Germinal center (tissue), 1 donor: ENCODE measurements around the gene PRKCSH.
A peak's percentile ranks its signal among the peaks of the same experiment; 100 is the strongest.

Source experiments
- DNase-seq: peaks from one replicate; pipeline ENCODE4 v3.0.0; 2012; ENCODE audit warnings: mixed read lengths, low spot score

PRKCSH gene

DNA sequence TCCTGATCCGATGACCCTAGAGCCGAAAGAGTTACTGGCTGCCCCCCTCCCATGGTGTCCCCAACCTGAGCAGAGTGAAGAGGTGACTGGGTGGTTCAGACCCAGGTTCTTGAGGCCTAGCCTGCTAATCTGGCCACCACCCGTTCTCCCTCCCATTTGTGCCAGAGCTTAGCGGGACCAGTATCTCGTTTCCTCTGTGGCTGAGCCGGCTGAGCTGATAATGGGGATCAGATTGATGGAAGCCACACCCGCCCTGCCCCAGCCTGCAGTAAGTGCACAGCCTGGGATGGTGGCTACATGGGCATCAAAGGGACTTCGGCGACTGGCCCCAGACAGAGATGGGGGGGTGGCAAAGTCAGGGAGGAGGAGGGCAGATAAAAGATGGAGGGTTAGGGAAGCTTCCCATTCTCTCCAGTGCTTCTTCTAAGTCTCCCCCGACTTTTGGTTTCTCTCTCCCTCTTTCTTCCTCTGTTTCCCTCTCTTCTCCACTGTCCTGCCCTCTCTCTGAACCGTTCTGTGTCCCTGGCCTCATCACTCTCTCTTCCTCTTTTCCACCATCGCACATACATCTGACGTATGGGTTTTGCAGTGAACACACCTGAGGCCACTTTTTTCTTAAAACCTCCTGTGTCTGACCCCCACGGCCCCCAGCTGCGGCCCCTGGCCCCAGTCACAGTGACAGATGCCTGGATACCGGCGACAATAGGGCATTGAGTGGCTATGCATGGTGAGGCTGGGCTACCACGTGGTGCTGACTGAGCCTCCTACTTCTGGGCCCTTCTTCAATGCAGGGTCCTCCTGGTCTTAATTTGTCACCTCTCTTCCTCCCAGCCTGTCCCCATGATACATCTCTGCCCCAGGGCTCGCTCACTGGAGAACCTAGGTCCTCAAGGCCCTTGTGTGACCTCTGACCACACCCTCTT, 43.0 kb downstream of the PRKCSH start:
- no peak for DNase-seq

DNA sequence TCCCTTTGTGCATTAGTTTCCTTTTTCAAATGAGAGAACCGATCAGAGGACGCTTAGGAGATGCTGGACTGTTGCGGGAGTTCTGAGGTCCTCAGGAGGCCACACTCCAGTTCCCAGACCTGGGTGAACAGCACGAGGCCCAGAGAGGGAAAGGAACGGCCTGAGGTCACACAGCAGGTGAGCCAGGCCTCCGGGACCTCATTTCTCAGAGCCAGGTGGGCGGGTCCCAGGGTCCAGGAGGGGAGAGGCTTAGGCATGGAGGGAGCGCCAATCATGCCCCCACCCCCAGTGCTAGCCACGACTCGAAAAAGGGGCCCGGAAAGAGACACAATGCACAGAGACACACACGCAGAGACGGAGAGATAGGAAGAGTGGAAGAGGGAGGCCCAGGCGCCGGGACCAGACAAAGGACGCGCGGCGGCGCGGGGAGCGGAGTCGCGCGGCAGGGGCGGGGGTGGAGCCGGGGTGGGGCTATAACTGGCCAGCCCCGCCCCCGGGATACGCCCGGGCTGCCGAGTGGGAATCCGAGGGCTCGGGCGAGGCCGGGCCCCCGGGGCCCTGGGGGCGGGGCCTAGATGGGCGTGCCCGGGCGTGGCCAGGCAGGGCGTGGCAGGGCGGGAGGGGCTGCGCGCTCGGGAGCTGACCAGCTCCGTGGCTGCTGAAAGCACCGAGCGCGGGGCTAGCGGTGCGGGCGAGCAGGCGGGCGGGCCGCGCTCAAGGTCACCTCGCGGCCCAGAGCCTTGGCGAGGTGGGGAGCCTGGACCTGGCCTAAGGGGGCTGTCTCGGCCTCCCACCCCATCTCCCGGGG, 43.9 kb downstream of the PRKCSH start:
- peak; percentile 56 for DNase-seq

DNA sequence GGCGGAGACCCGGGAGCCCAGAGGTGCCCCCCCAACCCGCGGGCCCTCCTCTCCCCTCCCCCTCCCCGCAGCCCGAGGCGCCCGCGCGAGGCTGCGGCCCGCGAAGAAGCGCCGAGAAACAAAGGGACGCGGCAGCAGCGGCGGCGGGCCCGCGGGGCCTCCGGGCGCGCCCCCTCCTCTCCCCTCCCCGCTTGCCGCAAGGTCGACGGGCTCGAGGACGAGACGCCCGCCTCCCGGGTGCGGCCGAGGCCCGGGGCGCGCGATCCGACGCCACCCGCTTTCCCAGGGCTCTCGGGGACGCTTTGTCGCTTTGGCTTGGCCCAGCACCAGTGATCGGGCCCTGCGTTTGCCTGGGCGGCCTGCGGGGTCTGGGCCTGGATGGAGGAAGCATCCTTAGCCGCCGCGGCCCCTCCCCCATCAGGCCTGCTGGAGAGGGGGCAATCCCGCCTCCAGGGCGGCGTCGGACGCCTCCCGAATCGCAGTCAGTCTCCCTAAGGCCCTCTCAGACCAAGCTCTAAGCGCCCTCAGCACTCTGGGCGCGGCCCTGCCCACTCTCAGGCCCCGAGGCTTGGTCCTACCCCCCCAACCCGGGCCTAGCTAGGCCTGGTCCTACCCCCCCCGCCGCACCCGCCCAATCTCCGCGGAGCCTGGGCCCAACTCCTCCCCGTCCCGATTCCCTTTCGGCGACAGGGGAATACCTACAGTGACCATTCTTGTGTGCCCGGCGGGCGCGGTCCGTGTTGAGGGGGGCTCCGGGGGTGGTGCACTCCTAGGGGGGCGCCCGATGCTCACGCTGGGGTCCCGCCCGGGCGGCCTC, 44.7 kb downstream of the PRKCSH start:
- no peak for DNase-seq

DNA sequence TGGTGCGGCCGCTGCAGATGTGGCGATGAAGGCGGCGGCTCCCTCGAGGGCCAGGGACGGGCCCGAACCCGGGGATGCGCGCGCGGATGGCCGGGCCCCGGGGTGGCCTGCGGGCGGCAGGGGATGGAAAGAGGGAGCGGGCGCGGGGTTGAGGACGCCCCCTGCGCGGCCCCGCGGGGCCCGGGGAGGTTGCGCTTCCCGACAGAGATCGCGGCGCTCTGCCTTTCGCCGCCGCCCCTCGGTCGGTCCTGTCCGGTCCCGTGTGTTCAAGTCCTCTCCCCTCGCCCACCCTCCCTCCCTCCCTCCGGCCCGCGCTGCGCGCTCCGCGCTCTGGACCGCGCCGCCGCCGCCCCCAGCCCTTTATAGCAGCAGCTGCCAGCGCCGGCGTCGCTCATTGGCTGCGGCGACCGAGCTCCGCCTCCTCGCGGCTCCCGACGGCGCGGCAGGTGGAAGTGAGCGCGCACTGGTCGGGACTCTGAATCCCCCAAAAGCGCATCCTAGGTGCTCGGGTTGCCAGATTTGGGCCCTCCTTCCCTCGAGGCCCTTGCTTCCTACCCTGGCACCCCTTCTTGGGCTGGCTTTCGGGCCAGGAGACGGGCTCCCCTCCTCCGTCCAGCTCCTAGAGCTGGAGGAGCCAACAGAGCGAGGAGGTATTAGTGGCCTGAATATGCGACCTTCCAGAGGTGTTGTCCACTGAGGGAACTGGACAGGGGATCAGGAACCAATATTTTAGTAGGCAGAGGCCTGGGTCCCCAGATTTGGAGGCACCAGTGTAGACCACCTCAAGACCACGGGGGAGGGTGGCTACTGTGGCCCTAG, 45.5 kb downstream of the PRKCSH start, which contains the start of gene ELAVL3:
Gene ELAVL3, minus strand, starts transcription at position 332 of the 819 bp plus-strand sequence. CDS start 438 bp downstream, outside the sequence.
- peak; percentile 34 for DNase-seq

DNA sequence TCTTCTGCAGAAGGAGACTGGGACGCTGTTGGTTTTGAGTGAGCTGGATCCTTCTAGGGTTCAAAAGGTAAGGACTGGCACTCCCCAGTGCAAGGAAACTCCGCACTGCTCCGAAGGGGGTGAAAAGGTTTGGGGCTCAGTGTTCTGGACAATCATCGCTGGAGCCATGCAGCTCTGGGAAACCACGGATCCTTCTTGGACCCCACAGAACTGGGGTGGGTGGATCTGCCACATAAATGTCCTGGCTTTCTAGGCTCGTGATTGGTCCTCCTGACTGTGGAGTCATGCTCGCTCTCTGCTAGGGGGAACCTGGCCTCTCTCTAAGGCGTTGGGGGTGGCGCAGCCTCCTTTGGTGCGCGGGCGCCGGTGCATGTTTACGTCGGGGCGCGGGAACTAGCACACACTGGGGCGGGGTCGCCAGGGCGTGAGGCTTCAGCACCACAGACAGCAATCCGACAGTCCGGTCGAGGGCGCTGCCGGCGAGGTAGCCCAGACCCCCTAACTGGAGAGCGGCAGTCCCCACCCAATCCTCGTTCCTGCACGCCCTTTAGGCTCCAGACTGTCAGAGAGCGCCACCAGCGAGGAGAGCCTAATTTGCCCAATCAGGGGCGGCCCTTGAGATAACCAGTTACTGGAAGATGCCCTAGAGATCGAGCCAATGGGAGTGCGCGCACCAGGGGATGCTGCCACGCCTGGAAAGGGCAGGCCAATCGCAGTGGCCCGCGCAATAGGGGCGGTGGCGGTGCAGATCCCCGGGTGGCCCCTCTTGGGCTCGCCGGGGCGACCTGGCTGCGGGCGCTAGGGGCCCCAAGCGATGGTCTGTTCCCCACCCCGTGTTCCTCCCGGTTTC, 46.3 kb downstream of the PRKCSH start:
- DNase-seq, result peak; percentile 90

DNA sequence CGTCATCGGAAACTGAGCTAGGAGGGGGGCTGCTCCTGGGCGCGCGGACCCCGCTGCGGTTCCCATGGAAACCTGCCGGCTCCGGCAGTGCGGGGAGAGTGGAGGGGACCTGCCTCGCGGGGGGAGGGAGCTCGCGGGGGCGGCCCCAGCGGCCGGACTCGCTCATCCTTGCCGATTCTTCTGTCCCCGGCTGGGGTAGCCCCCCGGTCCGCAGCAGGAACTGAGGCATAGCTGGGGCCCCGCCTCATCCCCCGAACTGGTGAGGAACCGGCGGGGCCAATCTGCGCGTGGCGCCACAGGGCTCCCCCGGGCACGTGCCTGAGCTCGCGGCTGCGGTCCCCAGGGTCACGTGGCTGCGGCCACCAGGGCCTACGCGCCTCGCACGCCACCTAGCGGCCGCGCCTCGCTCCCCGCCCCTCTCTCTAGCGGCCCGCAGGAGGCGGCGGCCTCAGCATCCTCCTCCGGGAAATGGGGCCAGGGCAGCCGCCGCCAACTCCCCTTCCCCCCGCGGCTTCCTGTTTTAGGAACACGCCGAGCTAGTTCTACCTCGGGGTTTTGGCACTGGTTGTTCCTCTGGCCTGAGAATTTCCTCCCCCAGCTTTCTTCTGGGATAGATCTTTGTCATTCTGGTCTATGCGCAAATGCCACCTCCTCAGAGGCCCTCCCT, 47.1 kb downstream of the PRKCSH start:
- peak; percentile 94 for DNase-seq

DNA sequence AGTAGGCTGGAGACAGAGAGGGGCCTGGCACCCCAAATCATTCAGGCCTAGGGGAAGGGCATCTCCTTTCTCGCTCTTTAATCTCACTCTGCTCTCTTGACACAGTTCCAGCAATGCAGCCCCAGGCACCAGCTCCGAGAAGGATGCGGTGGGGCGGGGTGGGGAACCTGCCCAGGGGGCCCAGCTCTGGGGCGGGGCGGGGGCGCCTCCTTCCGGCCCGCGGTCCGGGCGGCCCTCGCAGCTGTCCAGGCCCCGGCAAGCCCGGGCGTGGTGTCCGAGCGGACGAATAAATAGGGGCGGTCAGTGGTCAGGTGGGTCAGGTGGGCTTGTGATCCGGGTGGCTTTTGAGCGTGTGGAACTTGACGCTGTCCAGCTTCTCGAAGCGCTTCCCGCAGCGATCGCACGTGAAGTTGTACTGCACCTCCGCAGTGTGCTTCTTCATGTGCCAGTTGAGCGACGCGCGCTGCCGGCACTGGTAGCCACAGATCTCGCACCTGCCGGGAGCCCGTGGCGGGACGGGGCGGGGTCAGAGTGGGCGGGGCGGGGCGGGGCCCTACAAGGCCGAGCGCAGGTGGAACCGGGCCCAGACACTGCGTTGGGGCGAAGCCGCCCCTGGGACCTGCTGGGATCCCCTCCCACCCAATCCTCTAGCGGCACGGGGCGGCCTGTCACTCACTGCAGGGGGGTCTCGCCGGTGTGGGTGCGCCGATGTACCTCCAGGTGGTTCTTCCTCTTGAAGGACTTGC, 48.1 kb downstream of the PRKCSH start:
- no peak for DNase-seq

DNA sequence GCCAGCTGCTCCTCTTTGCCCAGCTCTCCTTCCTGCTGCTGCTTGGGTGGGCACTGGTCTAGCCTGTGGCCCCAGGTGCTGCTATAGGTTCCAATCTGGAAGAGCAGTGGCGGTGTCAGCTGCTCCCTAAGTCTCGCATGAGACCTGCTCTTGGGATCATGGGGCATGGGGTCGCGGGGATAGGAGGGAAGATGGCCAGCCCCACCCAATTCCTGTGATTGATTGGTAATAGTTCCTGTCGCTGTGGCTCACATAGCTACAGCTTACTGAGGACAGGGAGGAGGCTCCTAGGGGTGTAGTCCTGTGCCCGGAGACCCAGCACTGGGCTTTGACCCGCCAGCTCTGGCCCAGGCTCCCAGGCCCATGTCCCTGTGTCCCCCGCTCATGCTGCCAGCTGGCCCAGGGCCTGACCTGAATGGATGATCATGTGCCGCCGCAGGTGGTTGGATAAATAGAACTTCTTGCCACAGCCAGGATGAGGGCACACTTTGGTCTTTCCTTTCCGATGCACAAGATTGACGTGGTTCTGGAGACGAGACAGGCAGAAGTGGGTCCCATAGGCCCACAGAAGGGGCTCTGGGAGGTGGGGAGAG, 49.9 kb downstream of the PRKCSH start:
- DNase-seq, result no peak

DNA sequence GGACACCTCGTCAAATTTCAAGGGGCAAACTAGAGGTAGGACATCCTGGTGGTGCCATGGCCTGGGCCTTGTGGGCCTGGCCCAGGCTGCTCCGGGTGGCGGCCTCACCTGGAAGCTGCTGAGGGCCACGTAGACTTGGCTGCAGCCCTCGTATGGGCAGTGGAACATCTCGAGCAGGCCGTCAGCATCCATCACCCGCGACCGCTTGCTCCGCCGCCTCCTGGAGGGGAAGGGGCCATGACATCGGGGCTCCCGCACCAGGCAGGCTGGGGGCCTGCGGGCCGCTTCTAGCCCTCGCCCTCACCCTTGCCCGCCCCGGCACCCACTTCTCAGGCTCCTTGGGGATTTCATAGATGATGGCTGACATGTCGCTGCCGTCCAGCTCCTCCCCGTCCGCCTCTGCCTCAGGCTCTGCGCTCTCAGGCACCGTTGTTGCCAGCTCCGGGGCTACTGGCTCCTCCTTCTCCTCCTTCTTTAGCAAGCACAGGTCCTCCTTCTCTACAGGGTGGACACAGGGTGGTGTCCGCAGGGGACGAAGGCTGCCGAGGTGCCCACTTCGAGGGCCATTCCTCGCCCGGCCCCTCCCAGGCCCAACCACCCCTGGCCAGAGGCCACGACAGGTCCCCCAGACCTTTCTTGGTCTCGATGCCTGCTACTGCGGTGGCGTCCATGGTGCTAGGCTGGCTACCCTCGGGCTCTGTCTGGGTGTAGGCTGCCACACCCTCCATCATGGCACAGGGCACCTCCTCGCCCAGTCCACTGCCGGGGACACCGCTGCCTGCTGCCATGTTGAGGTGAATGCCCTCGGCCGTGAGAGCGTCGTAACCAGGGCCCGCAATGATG, 51.4 kb downstream of the PRKCSH start:
- no peak for DNase-seq

DNA sequence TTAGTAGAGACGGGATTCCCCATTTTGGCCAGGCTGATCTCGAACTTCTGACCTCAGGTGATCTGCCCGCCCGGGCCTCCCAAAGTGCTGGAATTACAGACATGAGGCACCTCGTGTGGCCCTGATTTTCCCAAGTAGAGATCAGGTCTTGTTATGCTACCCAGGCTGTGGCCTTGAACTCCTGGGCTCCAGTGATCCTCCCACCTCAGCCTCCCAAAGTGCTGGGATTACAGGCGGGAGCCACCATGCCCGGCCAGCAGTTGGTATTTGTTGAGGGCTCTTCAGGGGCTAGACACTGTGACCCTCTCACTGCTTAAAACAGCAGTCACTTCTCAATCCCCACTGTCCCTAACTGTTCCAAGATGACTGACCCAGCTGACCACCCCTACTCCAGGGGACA, 53.9 kb downstream of the PRKCSH start:
- DNase-seq, result no peak

DNA sequence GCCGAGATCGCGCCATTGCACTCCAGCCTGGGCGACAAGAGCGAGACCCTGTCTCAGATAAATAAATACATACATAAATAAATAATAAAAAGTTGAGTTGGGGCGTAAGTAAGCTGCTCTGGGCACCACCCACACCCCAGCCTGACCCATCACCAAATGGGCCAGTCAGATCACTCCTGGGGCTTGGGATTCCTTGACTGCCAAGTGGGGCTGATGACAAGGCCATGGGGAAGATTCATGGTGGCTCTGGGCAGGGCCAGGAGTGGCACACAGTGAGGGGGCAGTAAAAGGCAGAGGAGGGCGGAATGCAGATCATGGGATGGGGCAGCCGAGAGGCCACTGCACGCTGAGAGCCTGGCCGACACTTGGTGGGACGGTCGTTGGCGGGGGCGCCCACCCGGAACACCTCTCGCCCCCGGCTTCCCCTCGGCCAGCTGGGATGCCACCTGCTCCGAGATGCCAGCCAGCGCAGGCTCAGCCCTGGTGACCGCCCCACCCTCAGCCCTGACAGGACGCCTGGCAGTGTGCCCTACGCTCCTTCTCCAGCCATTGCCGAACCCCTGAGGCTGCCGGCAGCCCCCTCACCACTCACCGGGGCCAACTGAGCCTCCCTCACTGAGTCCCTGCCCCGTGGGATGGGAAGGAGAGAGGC, 59.3 kb downstream of the PRKCSH start:
- DNase-seq, result no peak

DNA sequence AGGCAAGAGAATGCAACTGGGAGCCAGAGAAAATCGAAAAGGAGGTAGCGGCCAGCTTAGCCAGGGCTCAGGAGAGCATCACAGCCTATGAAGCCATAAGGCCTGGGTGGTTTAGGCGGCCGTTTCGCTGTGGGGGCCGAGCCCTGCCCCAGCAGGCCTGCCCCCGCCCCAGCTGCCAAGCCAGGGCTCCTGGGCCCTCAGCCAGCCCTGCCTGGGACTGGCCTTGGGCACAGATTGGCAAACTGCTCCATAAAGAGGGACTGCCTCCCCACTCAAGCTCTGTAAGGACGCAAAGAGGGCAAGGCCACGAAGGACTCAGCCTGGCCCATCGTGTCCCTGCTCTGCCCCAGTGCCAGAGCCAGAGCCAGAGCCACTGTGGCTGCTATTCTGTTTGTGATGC, 60.0 kb downstream of the PRKCSH start:
- DNase-seq, result no peak

DNA sequence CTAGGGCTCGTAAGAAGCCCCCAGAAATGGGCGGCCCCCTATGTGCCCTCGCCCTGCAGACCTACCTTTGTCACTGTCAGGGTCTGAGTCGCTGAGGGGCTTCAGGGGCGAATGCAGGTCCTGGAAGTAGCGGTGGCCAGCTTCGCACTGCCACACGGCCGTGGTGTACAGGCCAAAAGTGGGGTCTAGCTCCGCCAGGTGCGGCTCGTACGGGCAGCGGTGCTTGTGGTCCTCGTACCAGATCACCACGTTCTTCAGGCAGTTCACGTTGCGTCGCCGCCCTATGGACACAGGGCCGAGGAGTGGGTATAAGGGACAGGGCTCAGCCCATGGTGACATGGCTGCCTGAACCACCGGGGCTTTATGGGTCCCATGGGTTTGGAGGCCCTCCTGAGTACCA, 60.5 kb downstream of the PRKCSH start:
- DNase-seq, result no peak

DNA sequence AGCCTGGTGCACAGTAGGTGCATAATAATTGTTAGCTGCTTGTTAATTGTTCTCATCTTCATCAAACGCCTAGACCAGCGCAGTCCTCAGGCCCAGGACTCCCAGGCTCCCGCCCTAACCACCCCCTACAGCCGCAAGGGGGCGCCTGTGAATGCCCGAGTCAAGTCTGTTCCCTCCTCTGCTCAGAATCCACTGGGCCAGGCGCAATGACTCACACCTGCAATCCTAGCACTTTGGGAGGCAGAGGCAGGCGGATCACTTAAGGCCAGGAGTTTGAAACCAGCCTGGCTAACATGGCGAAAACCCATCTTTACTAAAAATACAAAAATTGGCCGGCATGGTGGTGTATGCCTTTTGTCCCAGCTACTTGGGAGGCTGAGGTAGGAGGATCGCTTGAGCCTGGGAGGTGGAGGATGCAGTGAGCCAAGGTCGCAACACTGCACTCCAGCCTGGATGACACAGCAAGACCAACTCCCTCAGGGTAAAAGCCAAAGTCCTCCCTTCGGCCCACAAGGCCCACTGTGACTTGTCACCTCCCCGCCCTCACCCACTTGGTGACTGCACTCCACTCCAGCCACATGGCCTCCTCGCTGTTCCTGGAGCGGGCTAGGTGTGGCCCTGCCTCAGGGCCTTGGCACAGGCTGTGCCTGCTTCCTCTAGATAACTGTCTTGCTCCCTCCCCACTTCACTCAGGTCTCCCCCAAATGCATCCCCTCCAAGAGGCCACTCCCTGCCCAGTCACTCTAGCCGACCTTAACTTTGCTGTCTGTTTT, 61.1 kb downstream of the PRKCSH start:
- DNase-seq, result peak; percentile 69

DNA sequence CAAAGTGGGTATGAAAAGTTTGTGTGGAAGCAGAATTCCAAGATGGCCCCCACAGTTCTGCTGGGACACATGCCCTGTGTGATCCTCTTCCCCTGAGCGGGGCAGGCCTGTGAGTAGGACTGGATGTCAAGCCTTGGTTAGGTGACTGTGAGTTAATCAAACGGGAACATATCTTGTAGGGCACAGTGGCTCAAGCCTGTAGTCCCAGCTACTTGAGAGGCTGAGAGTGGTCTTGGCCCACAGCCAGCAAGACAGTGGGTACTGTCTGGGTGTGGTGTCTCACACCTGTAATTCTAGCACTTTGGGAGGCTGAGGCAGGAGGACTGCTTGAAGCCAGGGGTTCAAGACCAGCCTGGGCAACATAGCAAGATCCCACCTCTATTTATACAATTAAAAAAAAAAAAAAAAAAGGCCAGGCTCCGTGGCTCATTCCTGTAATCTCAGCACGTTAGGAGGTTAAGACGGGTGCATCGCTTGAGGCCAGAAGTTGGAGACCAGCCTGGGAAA, 63.8 kb downstream of the PRKCSH start:
- no peak for DNase-seq

DNA sequence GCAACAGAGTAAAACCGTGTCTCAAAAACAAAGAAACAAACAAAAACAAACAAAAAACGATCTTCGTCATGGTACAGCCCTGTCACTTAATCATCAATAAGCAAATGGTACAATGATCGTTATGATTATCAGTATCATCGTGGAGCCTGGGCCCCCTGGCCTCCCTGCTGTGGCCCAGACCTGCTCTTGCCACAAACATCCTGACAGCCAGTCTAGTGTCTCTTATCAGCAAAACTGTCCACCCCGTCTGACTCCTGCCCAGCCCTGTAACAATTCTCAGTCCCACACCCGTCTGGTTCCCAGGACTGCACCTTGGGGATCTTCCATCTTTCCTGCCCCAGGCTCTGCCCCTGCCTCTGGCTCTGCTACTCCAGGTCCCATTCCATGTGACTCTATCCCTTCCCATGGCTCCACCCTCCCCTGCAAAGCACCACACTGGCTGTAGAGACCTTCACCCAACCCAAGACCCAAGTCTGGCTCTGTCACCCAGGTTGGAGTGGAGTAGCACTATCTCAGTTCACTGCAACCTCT, 64.5 kb downstream of the PRKCSH start:
- DNase-seq, result no peak
